GM21515 (cell line): ENCODE data around the gene STAG1.
"Not testable (repeated sequence)": the region's sequence is repeated elsewhere in the genome, so short reads cannot be mapped to it uniquely, and the experiment has no call there.

Experiments
- ATAC-seq: cut with Tn5 transposase; IDR thresholded peaks from one replicate; pipeline ENCODE4 v1.9.1; 2021; ENCODE audit not compliant: unreplicated experiment

The STAG1 gene

DNA sequence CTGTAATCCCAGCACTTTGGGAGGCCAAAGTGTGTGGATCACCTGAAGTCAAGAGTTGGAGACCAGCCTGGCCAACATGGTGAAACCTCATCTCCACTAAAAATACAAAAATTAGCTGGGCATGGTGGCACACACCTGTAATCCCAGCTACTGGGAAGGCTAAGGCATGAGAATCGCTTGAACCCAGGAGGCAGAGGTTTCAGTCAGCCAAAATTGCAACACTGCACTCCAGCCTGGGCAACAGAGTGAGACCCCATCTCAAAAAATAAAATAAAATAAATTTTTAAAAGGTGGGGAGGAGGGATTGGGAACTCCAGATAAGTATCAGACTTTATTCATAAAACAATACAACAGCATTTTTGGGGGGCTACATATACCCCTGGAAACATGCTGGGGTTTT is 42.4 kb downstream of the STAG1 start:
- not testable (repeated sequence) for ATAC-seq

DNA sequence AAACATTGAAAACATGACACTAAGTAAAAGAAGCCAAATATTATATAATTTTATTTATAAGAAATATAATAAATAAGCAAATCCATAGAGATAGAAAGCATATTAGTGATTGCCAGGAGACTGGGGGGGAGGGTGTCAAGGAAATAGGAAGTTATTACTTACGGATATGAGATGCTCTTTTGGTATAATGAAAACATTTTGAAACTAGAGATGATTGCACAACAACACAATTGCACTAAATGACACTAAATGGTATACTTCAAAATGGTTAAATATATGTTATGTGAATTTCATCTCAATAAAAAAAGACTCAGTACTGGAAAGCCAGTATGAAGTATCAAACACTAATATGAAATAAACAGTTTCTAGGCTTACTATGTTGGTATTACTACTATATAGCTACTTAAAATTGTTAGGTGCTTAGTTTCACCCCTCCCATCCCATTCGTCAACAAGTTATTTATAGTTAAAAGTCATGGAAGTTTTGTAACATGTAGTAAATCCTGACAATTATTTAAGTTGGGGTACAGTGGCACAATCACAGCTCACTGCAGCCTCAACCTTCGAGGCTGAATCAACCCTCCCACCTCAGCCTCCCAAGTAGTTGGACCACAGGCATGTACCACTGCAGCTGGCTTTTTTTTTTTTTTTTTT is 43.7 kb downstream of the STAG1 start:
- no peak for ATAC-seq

DNA sequence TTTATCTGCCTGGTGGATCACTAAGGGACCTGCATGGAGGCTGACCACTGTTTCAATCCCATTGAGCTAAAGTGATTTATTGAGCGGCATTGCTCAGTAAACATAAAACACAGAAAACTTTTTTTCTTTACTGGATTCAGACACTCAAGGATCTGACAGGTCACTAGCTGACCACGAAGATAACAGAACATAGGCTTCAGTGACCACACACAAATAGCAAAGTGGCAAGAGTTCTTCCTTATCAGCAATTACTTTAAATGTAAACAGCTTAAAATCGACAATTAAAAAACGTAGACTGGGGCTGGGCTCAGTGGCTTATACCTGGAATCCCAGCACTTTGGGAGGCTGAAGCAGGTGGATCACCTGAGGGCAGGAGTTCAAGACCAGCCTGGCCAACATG is 48.7 kb downstream of the STAG1 start:
- ATAC-seq, result no peak

DNA sequence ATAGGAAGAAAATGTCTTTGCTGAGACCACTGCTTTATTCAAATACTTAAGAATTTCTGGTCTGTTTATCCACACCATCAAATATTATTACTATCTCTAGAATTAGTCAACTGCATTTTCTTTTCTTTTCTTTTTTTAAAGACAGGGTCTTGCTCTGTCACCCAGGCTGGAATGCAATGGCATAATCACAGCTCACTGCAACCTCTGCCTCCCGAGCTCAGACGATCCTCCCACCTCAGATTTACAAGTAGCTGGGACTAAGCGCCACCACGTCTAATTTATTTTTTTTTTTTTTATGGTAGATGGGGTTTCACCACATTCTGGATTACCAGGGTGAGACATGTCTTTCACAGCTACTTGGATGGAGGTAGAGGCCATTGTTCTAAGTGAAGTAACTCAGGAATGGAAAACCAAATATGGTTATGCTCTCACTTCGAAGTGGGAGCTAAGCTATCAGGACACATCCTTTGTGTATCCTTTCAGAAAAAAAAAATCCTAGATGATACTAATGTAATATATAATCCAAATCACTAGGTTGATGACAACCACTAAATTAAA is 52.8 kb downstream of the STAG1 start:
- no peak for ATAC-seq

DNA sequence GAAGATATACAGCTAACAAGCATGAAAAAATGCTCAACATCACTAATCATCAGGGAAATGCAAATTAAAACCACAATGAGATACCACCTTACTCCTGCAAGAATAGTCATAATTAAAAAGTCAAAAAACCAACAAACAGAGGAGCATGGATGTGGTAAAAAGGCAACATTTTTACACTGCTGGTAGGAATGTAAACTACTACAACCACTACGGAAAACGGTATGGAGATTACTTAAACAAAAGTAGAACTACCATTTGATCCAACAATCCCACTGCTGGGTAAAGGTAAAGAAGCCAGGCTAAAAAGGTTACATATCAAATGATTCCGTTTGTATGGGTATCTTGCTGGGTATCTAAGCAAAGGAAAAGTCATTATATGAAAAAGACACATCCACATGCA is 53.8 kb downstream of the STAG1 start:
- ATAC-seq, result no peak

DNA sequence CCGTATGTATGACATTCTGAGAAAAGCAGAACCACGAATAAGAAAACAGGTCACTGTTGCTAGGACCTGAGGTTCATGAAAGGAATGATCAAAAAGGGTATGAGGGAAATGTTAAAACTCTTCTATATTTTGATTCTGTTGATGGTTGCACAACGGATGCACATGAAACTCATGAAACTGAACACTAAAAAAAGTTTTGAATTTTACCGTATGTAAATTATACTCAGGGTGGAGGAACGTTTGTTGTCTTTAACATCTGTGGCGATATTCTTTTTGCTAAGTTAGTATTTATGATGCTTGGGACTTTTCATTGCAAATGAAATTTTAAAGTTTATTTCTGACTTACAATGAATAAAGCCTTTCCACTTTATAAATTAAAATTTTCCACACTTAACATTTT is 55.4 kb downstream of the STAG1 start:
- no peak for ATAC-seq

DNA sequence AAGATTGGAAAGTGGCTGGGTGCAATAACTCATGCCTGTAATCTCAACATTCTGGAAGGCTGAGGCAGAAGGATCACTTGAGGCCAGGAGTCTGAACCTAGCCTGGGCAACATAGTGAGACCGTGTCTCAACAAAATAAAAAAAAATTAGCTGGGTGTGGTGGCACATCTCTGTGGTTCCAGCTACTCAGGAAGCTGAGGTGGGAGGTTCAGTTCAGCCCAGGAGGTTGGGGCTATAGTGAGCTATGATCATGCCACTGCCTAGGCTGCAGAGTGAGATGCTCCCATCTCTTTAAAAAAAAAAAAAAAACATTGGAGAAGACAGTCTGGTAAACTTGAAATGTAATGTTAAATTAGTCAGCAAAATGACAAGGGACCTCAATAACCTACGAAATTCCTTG is 57.9 kb downstream of the STAG1 start:
- ATAC-seq, result no peak

DNA sequence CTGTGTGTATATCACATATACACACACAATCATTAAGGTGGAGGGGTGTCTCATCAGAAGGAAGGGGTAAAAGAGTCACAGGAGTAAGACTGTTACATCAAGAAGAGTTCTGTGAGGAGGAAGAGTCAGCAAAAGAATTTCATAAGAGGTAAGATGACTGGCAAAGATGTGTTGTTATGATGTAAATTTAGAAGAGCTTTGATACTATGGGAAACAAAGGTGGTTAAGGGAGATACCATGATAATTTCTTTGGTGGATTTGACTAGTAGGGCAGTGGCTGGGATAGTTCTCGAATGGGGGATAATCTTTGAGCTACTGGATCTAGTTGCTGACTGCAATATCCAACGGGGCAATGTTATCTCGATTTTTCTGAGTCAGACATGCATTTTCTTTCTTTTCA is 61.6 kb downstream of the STAG1 start:
- ATAC-seq, result no peak

DNA sequence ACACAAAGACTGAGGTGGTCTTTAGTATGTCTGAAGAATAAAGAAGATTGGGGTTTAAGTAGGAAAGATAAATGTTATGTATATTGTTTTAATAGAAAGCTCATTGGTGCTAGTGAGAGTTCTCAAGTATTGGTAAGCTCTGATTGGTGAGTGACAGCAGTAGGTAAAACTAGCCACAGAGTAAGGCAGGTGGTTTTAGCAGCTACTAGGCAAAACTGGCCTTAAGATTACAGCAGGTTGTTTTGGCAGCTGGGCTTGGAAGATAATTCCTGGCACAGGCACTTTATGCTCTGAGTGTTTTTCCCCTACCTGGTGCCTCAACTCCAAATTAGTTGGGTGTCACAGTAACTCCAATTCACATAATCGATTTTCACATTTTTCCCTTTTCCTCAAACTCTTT is 66.3 kb downstream of the STAG1 start:
- ATAC-seq, result no peak

DNA sequence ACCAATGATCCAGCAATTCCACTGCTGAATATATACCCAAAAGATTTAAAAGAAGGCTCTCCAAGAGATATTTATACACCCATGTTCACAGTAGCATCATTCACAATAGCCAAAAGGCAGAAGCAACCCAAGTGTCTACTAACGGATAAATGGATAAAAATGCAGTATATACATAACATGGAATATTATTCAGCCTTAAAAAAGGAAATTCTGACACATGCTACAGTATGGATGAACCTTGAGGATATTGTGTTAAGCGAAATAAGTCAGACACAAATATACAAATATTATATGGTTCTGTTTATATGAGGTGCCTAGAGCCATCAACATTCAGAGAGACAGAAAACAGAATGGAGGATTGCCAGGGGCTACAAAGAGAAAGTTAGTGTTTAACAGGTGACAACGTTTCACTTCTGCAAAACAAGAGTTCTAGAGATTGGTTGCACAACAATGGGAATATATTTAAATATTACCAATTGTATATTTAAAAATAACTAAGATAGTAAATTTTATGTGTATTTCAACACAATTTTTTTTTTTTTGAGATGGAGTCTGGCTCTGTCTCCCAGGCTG is 69.4 kb downstream of the STAG1 start:
- no peak for ATAC-seq

DNA sequence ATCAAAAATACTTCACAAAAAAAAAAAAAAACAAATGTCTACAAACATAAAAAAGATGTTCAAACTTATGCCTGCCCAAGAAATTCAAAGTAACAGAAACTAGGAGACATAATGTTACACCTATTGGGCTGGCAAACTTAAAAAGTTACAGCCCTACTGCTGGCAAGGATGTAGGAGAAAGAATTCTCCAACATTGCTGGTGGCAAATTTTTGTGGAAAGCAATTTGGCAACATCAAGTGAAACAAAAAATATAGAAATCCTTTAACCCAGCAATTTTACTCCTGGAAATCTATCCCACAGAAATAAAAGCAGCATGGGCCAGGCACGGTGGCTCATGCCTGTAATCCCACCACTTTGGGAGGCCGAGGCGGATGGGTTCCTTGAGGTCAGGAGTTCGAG is 73.2 kb downstream of the STAG1 start:
- no peak for ATAC-seq

DNA sequence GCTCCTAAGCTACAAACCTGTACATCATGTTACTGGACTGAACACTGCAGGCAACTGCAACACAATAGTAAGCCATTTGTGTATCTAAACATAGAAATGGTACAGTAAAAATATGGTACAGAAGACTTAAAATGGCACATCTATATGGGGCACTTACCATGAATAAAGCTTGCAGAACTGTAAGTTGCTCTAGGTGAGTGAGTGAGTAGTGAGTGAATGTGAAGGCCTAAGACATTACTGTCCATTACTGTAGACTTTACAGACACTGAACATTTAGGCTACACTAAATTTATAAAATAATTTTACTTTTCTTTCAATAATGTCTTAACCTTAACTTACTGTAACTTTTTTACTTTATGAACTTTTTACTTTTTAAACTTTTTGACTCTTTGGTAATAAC is 76.2 kb downstream of the STAG1 start:
- no peak for ATAC-seq

DNA sequence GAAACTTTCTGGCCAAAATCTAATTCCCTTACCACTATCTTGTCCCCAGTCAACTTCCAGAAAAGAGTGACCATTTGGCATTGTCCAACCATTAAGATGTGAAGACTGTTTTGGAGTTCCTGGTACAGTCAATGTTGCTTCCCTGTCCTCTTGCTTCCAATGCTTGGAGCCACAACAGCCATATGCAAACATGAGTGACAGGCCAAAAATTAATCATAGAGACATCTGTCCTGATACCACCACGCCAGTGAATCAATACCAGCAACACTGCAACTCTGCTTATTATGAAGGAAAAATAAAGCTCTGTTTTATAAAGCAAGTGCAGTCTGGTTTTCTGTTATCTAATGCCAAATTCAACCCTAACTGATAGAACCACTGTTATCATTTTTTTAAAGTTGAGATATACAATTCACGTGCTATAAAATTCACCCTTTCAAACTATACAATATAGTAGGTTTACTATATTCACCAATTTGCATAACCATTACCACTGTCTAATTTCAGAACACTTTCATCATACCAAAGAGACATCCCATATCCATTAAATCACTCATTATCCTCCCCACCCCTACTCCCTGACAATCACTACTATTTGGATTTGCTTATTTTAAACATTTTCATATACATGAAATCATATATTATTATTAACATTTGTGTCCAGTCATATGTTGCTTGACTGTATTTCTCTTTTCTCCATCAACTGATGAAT is 76.9 kb downstream of the STAG1 start:
- no peak for ATAC-seq

DNA sequence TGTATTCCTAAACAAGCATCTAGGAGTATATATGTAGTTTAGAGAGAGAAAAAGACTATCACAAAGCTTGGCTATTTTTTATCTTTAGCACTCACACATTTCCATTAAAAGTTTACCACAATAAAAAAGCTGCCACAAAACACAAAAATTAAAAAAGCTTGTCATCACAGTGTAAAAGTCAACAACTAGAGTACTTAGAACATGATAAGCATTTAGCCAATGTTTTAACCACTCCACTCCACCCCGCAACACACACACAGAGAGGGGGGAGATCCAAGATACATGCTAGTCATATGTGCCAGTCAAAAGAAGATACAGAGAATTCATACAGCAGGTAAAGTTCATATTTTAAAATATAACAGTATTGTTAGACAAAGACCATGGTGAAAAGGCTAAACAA is 79.7 kb downstream of the STAG1 start:
- no peak for ATAC-seq

DNA sequence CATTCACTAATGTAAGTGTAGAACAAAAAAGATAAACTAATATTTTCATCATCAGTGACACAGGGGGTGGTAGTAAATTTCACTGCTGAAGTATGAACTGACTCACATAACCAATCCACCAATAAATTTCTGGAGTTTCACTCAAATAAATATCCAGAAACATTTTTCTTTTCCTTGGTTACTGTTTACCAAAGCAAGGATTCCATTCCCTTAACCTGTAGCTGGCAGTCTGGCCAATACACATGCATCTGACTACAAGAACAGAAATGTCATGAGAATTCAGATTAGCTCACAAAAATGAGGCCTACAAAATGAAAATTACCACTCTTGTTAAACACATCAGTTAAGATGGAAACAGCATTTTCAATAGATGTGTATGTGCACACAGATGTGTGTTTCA is 80.3 kb downstream of the STAG1 start:
- no peak for ATAC-seq

DNA sequence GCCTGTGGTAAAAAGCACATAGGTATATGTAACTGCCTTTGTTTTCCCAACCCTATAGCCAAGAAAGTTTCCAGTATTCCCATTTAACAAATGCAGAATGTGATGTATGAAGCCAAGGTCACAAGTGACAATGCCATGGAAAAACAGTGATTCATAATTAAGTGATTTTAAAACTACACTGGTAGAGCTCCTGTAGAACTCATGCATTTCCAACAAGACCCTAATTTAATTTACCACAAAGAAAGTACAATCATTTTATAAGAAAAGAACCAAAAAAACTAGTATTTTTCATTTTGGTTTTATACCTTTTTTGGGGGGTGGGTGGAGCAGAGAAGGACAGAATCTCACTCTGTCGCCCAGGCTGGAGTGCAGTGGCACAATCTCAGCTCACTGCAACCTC is 82.0 kb downstream of the STAG1 start:
- ATAC-seq, result no peak

DNA sequence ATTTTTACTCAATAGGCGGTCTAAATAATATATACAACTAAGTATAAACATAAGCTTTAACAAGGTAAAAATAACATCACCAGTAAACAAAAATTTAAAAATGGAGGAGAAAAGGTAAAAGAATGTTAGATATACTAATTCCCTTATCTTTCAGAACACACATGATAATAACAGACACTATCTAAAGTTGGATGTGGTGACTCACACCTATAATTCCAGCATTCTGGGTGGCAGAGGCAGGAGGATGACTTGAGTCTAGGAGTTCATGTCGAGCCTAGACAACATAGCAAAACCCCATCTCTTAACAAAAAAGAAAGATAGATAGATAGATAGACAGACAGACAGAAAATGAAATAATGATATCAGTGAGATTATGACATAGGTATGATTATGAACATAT is 85.1 kb downstream of the STAG1 start:
- no peak for ATAC-seq

DNA sequence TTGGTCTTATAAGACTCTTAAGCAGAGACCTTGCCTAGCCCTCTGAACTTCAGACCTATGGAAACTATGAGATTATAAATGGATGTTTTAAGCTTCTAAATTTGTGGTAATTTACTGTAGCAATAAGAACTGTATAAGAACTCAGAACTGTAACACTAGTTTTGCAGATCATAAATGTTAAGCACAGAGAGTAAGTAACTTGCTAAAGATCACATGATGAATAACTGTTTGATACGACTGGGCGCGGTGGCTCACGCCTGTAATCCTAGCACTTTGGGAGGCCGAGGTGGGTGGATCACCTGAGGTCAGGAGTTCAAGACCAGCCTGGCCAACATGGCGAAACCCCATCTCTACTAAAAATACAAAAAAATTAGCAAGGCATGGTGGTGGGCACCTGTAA is 85.9 kb downstream of the STAG1 start:
- ATAC-seq, result not testable (repeated sequence)

DNA sequence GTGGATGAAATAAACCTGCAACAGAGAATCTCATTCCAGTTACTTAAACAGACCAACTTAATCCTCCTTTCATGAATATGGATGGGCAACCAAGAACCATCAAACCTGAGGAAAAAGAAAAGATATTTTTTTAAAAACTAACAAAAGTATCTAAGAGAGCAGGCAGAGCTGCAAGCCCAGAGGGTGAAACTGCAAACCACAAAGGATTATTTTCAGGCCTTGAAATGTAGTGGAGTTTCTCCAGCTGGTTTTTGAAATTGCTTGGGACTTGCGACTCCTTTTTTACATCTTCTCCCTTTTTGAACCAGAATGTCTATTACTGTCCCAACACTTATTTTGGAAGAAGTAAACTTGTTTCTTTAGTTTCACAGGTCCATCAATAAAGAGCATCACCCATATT is 87.4 kb downstream of the STAG1 start:
- no peak for ATAC-seq

DNA sequence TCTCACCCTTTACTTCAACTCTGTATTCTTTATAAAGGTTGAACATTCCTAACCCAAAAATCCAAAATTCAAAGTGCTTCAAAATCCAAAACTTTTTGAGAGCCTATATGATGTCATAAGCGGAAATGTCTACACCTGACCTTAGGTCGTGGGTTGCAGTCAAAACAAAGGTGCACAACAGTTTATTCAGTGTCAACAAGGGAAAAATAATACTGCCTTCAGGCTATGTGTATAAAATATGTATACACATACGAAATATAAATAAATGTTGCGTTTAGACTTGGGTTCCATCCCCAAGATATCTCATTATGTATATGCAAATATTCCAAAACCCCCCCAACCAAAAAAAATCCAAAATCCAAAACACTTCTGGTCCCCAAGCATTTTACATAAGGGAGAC is 90.9 kb downstream of the STAG1 start:
- no peak for ATAC-seq

DNA sequence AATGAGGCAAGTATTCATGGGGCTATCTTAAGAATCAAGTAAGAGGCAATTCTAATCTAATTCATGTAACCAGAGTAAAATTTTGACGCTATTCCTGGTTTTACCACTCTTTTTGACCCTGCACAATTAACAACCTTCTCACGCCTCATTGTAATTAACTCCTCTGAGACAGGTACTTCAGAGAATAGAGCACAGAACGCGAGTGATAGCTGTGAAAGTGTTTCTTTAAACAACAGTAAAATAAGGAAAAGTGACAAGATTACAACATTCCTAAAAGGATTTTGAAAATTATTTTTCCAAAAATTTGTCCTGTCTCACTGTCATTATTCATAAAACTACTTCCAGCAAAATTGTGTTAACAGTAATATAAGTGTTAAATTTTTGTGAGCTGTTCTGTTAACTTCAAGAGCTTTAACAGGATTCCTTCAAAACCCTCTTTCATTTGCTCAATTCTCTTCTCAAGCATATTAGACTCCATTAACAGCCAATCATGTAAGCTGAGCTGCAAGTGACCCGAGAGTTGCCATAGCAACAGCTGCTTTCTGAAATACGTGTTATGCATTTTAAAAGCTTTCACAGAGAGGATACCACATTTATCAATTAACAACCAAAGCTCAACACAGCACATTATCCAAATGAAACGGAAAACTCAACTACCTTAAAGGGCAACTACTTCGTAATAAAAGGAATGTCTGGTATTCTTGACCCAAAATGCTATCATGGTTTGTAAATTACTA is 93.1 kb downstream of the STAG1 start:
- no peak for ATAC-seq

DNA sequence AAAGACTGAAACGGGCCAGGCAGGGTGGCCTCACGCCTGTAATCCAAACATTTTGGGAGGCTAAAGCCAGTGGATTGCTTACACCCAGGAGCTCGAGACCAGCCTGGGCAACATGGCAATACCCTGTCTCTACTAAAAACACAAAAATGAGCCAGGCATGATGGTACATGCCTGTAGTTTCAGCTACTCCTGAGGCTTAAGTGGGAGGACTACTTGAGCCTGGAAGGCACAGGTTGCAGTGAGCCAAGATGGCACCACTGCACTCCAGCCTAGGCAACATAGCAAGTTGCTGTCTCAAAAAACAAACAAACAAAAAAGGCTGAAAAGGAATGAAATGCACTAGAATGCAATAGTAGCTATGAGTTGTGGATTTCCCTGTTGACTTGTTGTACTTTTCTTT is 94.7 kb downstream of the STAG1 start:
- no peak for ATAC-seq
